H1 (cell line): ENCODE measurements around the gene CCDC157. TPM values are rescaled to one million over a fixed set of nuclear protein-coding genes. Genes with fewer than 3 reads are reported as not detected.

Experiments used
- CTCF ChIA-PET: fragments of 300-600 bp; sonication (Branson Sonifier 250); formaldehyde crosslinking; loops from one replicate; lab custom pipeline; 2021; ENCODE audit not compliant: partially characterized antibody; lab: Charles Lee
- POLR2A ChIA-PET: fragments of 300-600 bp; sonication (Branson Sonifier 250); formaldehyde crosslinking; loops from one replicate; lab custom pipeline; 2021; ENCODE audit warnings: inconsistent platforms; ENCODE audit not compliant: partially characterized antibody; lab: Charles Lee
- DNase-seq, 2 experiments: peaks; one replicate each; pipeline versions ENCODE4 v3.0.0 to v3.0.0-alpha.2; 2010 to 2022; ENCODE audit warnings: low spot score in 2 of 2, low read depth in 1 of 2, mixed read lengths in 1 of 2
- FAIRE-seq: peaks from 2 replicates; lab custom pipeline; 2011; peaks lifted over from hg19 to GRCh38; lab: Jason Lieb, UNC
- H2AFZ ChIP-seq: 2 replicates; pipeline ENCODE4 v1.8.1; 2012; ENCODE audit warnings: low read length, inconsistent platforms
- H2AK5ac ChIP-seq: 2 replicates; pipeline ENCODE4 v1.6.1; 2013; ENCODE audit warnings: low read depth, low read length
- H2BK120ac ChIP-seq: replicated peaks from 2 replicates; pipeline ENCODE3; 2013; ENCODE audit warnings: low read depth, low read length, inconsistent platforms
- H2BK12ac ChIP-seq: 2 replicates; pipeline ENCODE4 v1.6.1; 2013; ENCODE audit warnings: low read depth, low read length
- H2BK15ac ChIP-seq: 2 replicates; pipeline ENCODE4 v1.6.1; 2013; ENCODE audit warnings: low read length
- H2BK20ac ChIP-seq: 2 replicates; pipeline ENCODE4 v1.6.1; 2013; ENCODE audit warnings: low read length
- H2BK5ac ChIP-seq: 2 replicates; pipeline ENCODE4 v1.6.1; 2013; ENCODE audit warnings: low read depth, low read length
- H3K14ac ChIP-seq: 2 replicates; pipeline ENCODE4 v1.6.1; 2013; ENCODE audit warnings: inconsistent platforms; ENCODE audit not compliant: insufficient read length
- H3K18ac ChIP-seq: 2 replicates; pipeline ENCODE4 v1.6.1; 2013; ENCODE audit warnings: low read length; ENCODE audit errors: extremely low read depth
- H3K23ac ChIP-seq: 2 replicates; pipeline ENCODE4 v1.6.1; 2013; ENCODE audit warnings: inconsistent platforms; ENCODE audit not compliant: insufficient read length
- H3K23me2 ChIP-seq: 2 replicates; pipeline ENCODE4 v1.6.1; 2013; ENCODE audit warnings: low read depth, low read length
- H3K27ac ChIP-seq: 2 replicates; pipeline ENCODE4 v1.6.1; 2011; ENCODE audit warnings: low read depth, low read length, inconsistent platforms
- H3K27me3 ChIP-seq, 4 experiments: replicated peaks in 1 of 4; 1 replicate in 1 of 4; 2 replicates in 3 of 4; pipeline versions ENCODE4 v1.6.1 to v1.8.1; 2011 to 2013; ENCODE audit warnings: low read length in 3 of 4, mild to moderate bottlenecking in 3 of 4, inconsistent platforms in 2 of 4, mixed read lengths in 2 of 4, moderate library complexity in 1 of 4; ENCODE audit not compliant: control insufficient read depth in 3 of 4, insufficient read depth in 3 of 4; ENCODE audit errors: extremely low read depth in 1 of 4
- H3K36me3 ChIP-seq, 4 experiments: 2 replicates each; pipeline versions ENCODE4 v1.6.1 to v1.8.1; 2011 to 2013; ENCODE audit warnings: mild to moderate bottlenecking in 4 of 4, low read length in 3 of 4, moderate library complexity in 2 of 4, control low read depth in 1 of 4, inconsistent platforms in 1 of 4; ENCODE audit not compliant: insufficient read depth in 4 of 4, control insufficient read depth in 2 of 4
- H3K4ac ChIP-seq: replicated peaks from 2 replicates; pipeline ENCODE3; 2013; ENCODE audit warnings: low read length, low read depth, mixed read lengths, inconsistent platforms; ENCODE audit not compliant: insufficient read length
- H3K4me1 ChIP-seq, 4 experiments: replicated peaks in 1 of 4; 1 replicate in 1 of 4; 2 replicates in 3 of 4; pipeline versions ENCODE4 v1.6.1 to v1.8.1; 2011 to 2013; ENCODE audit warnings: low read length in 3 of 4, inconsistent platforms in 2 of 4, mixed read lengths in 1 of 4; ENCODE audit not compliant: insufficient read depth in 4 of 4, control insufficient read depth in 3 of 4
- H3K4me2 ChIP-seq, 2 experiments: 2 replicates each; pipeline versions ENCODE4 v1.6.1 to v1.8.1; 2011 to 2013; ENCODE audit warnings: low read depth in 2 of 2, low read length in 2 of 2, control low read depth in 1 of 2, inconsistent platforms in 1 of 2, mild to moderate bottlenecking in 1 of 2; ENCODE audit not compliant: insufficient read depth in 1 of 2
- H3K4me3 ChIP-seq, 4 experiments: fragments of 200-600, 300-600 bp in 1 of 4; sonication (generic), shearing (Covaris generic), sonication (Bioruptor Twin) in 1 of 4; 2 replicates each; pipeline versions ENCODE4 v1.5.1 to v1.8.1; 2011 to 2016; ENCODE audit warnings: low read length in 4 of 4, low read depth in 3 of 4, control low read depth in 2 of 4, inconsistent platforms in 2 of 4, mild to moderate bottlenecking in 2 of 4, mixed read lengths in 1 of 4, moderate library complexity in 1 of 4; ENCODE audit not compliant: insufficient read depth in 2 of 4; ENCODE audit errors: extremely low read depth in 1 of 4
- H3K56ac ChIP-seq: replicated peaks from 2 replicates; pipeline ENCODE3; 2013; ENCODE audit warnings: low read depth, mild to moderate bottlenecking, mixed read lengths, low read length, inconsistent platforms; ENCODE audit not compliant: insufficient read length
- H3K79me1 ChIP-seq: 2 replicates; pipeline ENCODE4 v1.6.1; 2013; ENCODE audit warnings: low read depth, low read length, control low read depth
- H3K79me2 ChIP-seq, 2 experiments: 2 replicates each; pipeline versions ENCODE4 v1.6.1 to v1.8.1; 2012 to 2013; ENCODE audit warnings: low read length in 2 of 2, mild to moderate bottlenecking in 2 of 2, inconsistent platforms in 1 of 2; ENCODE audit not compliant: insufficient read depth in 2 of 2, control insufficient read depth in 1 of 2
- H3K9ac ChIP-seq, 4 experiments: replicated peaks in 1 of 4; 1 replicate in 1 of 4; 2 replicates in 3 of 4; pipeline versions ENCODE4 v1.6.1 to v1.8.1; 2011 to 2013; ENCODE audit warnings: low read depth in 3 of 4, low read length in 3 of 4, control low read depth in 2 of 4, mild to moderate bottlenecking in 2 of 4, moderate library complexity in 2 of 4, inconsistent platforms in 1 of 4; ENCODE audit errors: extremely low read depth in 1 of 4
- H3K9me3 ChIP-seq, 2 experiments: 2 replicates each; pipeline versions ENCODE4 v1.6.1 to v1.8.1; 2012 to 2013; ENCODE audit warnings: mild to moderate bottlenecking in 2 of 2, moderate library complexity in 2 of 2, control low read depth in 1 of 2, inconsistent platforms in 1 of 2, low read depth in 1 of 2, low read length in 1 of 2, mixed read lengths in 1 of 2; ENCODE audit not compliant: insufficient read depth in 2 of 2
- H4K20me1 ChIP-seq, 2 experiments: replicated peaks in 1 of 2; 2 replicates each; pipeline versions ENCODE3 to v1.8.1; 2011 to 2013; ENCODE audit warnings: inconsistent platforms in 2 of 2, low read length in 2 of 2, mild to moderate bottlenecking in 1 of 2; ENCODE audit not compliant: insufficient read depth in 2 of 2, control insufficient read depth in 1 of 2
- H4K5ac ChIP-seq: 2 replicates; pipeline ENCODE4 v1.6.1; 2013; ENCODE audit warnings: low read length, low read depth, mixed read lengths, inconsistent platforms; ENCODE audit not compliant: insufficient read length
- H4K8ac ChIP-seq: 2 replicates; pipeline ENCODE4 v1.8.0; 2013; ENCODE audit warnings: mild to moderate bottlenecking, moderate library complexity, low read length, inconsistent platforms; ENCODE audit not compliant: insufficient read depth; ENCODE audit errors: extremely low read depth
- H4K91ac ChIP-seq: replicated peaks from 2 replicates; pipeline ENCODE3; 2013; ENCODE audit warnings: low read length, mixed read lengths, inconsistent platforms; ENCODE audit not compliant: insufficient read length
- BCL11A ChIP-seq, 2 experiments: IDR thresholded peaks; one replicate each; pipeline ENCODE4 v1.6.1; 2011; ENCODE audit warnings: low read depth in 2 of 2, low read length in 2 of 2, mild to moderate bottlenecking in 2 of 2
- GTF2F1 ChIP-seq: IDR thresholded peaks from 2 replicates; pipeline ENCODE4 v1.6.1; 2012; ENCODE audit warnings: low read depth, low read length, improper control_type of control experiment, borderline replicate concordance
- HDAC2 ChIP-seq, 2 experiments: fragments of 300-600 bp in 1 of 2; sonication (generic) in 1 of 2; IDR thresholded peaks; 2 replicates each; pipeline ENCODE4 v1.6.1; 2011 to 2012; ENCODE audit warnings: low read depth in 2 of 2, low read length in 2 of 2, mild to moderate bottlenecking in 2 of 2, moderate library complexity in 2 of 2, borderline replicate concordance in 1 of 2, inconsistent platforms in 1 of 2
- HDAC6 ChIP-seq: IDR thresholded peaks from one replicate; pipeline ENCODE4 v1.7.1; 2012; ENCODE audit warnings: low read depth, mild to moderate bottlenecking, inconsistent platforms, low read length, moderate library complexity
- SIN3A ChIP-seq, 2 experiments: IDR thresholded peaks in 1 of 2; conservative IDR thresholded peaks in 1 of 2; 2 replicates each; pipeline ENCODE4 v1.6.1; 2011 to 2012; ENCODE audit warnings: low read length in 2 of 2, improper control_type of control experiment in 1 of 2, low read depth in 1 of 2, mild to moderate bottlenecking in 1 of 2
- SUZ12 ChIP-seq: fragments of 200-600 bp; sonication (generic); IDR thresholded peaks from 2 replicates; pipeline ENCODE4 v1.6.1; 2012; ENCODE audit warnings: mild to moderate bottlenecking, inconsistent platforms, low read length, moderate library complexity, mixed read lengths
- WGBS, 2 experiments: shearing (Covaris generic) in 1 of 2; methylation state at CpG; one replicate each; pipeline versions ENCODE4 v1.1.6 to v1.1.7; 2013 to 2015; ENCODE audit warnings: low lambda C conversion rate in 2 of 2, mixed read lengths in 2 of 2, inconsistent platforms in 1 of 2, low coverage in 1 of 2, missing lambda C conversion rate in 1 of 2; ENCODE audit not compliant: insufficient replicate concordance in 2 of 2, insufficient coverage in 1 of 2, insufficient read length in 1 of 2; ENCODE audit errors: extremely low coverage in 1 of 2, missing lambda C conversion rate in 1 of 2; 5-methylcytosine and 5-hydroxymethylcytosine counted together
- polyA plus RNA-seq, 7 experiments: library from polyadenylated mRNA; depleted of rRNA in 3 of 7; stranded (reverse) in 5 of 7; unstranded in 2 of 7; fragments of >200 nt in 5 of 7; fragments of 200-250 nt in 2 of 7; gene quantifications; 1 replicate in 5 of 7; 2 replicates in 1 of 7; 4 replicates in 1 of 7; pipeline versions ENCODE4 v1.2.1 to v1.2.3, GENCODE V29; 2011 to 2013; ENCODE audit warnings: missing spikeins in 2 of 7, mixed read lengths in 2 of 7
- total RNA-seq: library from RNA; stranded (reverse); fragmentation: NEBNext Ultra II Directional; extraction: Animal tissue kit (Norgen Biotek cat#: 25700); gene quantifications from 2 replicates; pipeline ENCODE4 v1.2.1, GENCODE V29; 2021
- TF ChIP-seq, protein P1 (sequence below): IDR thresholded peaks from 2 replicates; pipeline ENCODE4 v1.6.1; 2011; ENCODE audit warnings: low read length, improper control_type of control experiment

Gene CCDC157
- total and polyA plus RNA-seq, 2 of the 8 experiments (the other 6 are each of a cell fraction or from before 2014, with no cell fraction given) = 4.1 to 8.4 TPM

DNA sequence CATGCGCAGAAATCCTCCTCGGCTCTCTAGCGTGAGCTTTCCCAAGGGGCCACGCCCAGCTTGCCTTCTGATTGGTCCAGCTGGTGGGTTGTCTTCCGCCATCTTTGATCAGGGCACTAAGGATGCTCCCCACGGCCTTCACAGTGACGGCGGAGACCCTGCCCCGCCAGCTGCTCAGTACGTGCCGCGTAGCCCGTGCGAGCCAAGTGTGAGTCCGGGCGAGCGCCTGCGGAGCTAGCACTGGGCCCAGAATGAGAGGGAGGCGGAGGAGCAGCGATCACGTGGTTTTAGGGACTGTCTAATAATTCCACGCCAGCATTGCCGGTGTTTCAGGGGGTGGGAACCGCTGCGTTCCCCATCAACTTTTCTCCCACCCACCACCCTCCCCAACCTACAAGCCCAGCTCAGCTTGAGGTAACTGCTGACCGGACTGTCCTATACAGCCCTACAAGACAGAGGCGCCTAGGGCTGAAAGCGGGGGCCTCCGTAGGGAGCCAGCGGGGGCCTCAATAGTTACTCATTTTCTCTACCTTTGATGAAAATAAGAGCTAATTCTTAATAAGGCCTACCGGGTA is 67.2 kb downstream of the CCDC157 start:
- Histone ChIP-seq H3K27ac (0 out of 2 replicates have a peak overlapping the region, but pooled peaks have one; percentile 80), H4K20me1 (peaks cover 0 to 20% of the 10 kb centered on the region in 2 experiments), H3K23me2 (peaks cover 22% of the 10 kb centered on the region), H4K91ac (no peak overlapping the region), H3K36me3 (peaks cover 2 to 15% (median 7%) of the 10 kb centered on the region in 4 experiments; a peak in 6 of 8 replicates), H3K79me2 (peaks cover 0 to 7% of the 10 kb centered on the region in 2 experiments; a peak in 1 of 4 replicates), H3K4me3 (peak overlapping the region; percentile 62 to 88 (median 72)), H2BK120ac (no peak overlapping the region), H3K14ac (no peak overlapping the region), H3K4ac (no peak overlapping the region), H3K56ac (no peak overlapping the region), H2BK20ac (no peak overlapping the region), H2AK5ac (no peak overlapping the region), H2AFZ (0 out of 2 replicates have a peak overlapping the region, but pooled peaks have one; percentile 76), H3K4me1 (peaks cover 3 to 21% (median 13%) of the 10 kb centered on the region in 4 experiments), H2BK5ac (peak overlapping the region; percentile 15; the same call in 1 of the 2 replicates), H3K9ac (peak overlapping the region in 2 of 4 experiments; percentile 81 to 87; a peak in 2 of 7 replicates), H3K4me2 (peak overlapping the region; percentile 71 to 93), H3K9me3 (no peaks in the 10 kb centered on the region), H4K5ac (no peak overlapping the region), H3K79me1 (no peaks in the 10 kb centered on the region; the same call in 1 of the 2 replicates), H3K18ac (0 out of 2 replicates have a peak overlapping the region, but pooled peaks have one; percentile 9), H2BK12ac (no peak overlapping the region; the same call in 1 of the 2 replicates), H2BK15ac (no peak overlapping the region), H4K8ac (no peak overlapping the region), H3K27me3 (no peaks in the 10 kb centered on the region), H3K23ac (no peak overlapping the region)
- 2% methylated on average over 31 of the region's 31 CpGs; no CpG with 5 or more reads in 1 of the 2 experiments for WGBS, 2 experiments
- DNase-seq (peak; percentile 94 to 99), FAIRE-seq (peak; percentile 89)
- POLR2A ChIA-PET = interaction anchor here (0.8 to 5.2 kb wide), 25 partner anchors 9 to 183 kb away, joined by 3 to 39 read pairs (median 5); partner anchors contain the start of genes CASTOR1, CCDC157, SEC14L2 and SF3A1
- CTCF ChIA-PET = interaction anchor here (1.0 to 12.0 kb wide), 12 partner anchors 9 to 655 kb away, joined by 3 to 164 read pairs (median 5); partner anchors contain the start of gene SEC14L2
- TF ChIP-seq SUZ12 (no peak), HDAC6 (no peak), GTF2F1 (peak; percentile 55; the same call in 1 of the 2 replicates), HDAC2 (IDR thresholded peaks at IDR 0.05; ENCODE audit: borderline replicate concordance in 1 of 2, low read depth in 2 of 2, low read length in 2 of 2) (peak in 1 of 2 experiments; percentile 76; a peak in 1 of 4 replicates), SIN3A (conservative IDR thresholded peaks at IDR 0.05 in 1 of 2, IDR thresholded peaks at IDR 0.05 in 1 of 2; ENCODE audit: low read depth in 1 of 2, low read length in 2 of 2) (peak; percentile 92 to 94; a peak in 2 of 4 replicates), BCL11A (IDR thresholded peaks at IDR 0.05; ENCODE audit: low read depth in 2 of 2, low read length in 2 of 2) (no peak)
- TF ChIP-seq, protein P1, sequence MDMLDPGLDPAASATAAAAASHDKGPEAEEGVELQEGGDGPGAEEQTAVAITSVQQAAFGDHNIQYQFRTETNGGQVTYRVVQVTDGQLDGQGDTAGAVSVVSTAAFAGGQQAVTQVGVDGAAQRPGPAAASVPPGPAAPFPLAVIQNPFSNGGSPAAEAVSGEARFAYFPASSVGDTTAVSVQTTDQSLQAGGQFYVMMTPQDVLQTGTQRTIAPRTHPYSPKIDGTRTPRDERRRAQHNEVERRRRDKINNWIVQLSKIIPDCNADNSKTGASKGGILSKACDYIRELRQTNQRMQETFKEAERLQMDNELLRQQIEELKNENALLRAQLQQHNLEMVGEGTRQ = peak; percentile 91
